Right atrium auricular region (tissue), 2 donors: ENCODE data around the gene TSHR. TPM values are rescaled to one million over a fixed set of nuclear protein-coding genes. Genes with fewer than 3 reads are reported as not detected.

Experiments
- DNase-seq: peaks from one replicate; pipeline ENCODE4 v3.0.0-alpha.2; 2019; ENCODE audit warnings: low spot score
- H3K27ac ChIP-seq, 2 donors: fragments of 200-600 bp; sonication (generic); 1 replicate in 1 of 2; 2 replicates in 1 of 2; pipeline ENCODE4 v1.5.1; 2016 to 2019
- H3K27me3 ChIP-seq, 2 donors: fragments of 200-600 bp; sonication (generic); one replicate each; pipeline versions ENCODE4 v1.5.1 to v1.6.0; 2017 to 2019
- H3K36me3 ChIP-seq: fragments of 200-600 bp; sonication (generic); one replicate; pipeline ENCODE4 v1.5.1; 2016
- H3K4me1 ChIP-seq, 2 donors: fragments of 200-600 bp; sonication (generic); one replicate each; pipeline versions ENCODE4 v1.5.1 to v1.6.0; 2017 to 2019
- H3K4me3 ChIP-seq, 2 donors: fragments of 200-600 bp; sonication (generic); 1 replicate in 1 of 2; 2 replicates in 1 of 2; pipeline ENCODE4 v1.5.1; 2017 to 2019; ENCODE audit warnings: mild to moderate bottlenecking in 1 of 2, moderate library complexity in 1 of 2
- H3K9me3 ChIP-seq, 2 donors: fragments of 200-600 bp; sonication (generic); one replicate each; pipeline ENCODE4 v1.5.1; 2019
- CTCF ChIP-seq, 2 donors: fragments of 200-600 bp; sonication (generic); IDR thresholded peaks; one replicate each; pipeline ENCODE4 v1.5.1; 2019; ENCODE audit warnings: antibody characterized with exemption in 2 of 2
- total RNA-seq, 2 donors: library from RNA; depleted of rRNA; stranded (reverse); fragments of >200 nt; gene quantifications; one replicate each; pipeline ENCODE4 v1.1.0, GENCODE V29; 2016

The TSHR gene
- total RNA-seq, 2 donors from 2014 or later = not detected

GRCh38 chr14:81070511-81070910 lies 115.1 kb downstream of the TSHR start:
- no peaks in the 10 kb centered on the region for H3K36me3 ChIP-seq
- H3K27ac ChIP-seq = no peak overlapping the region
- no peak for TF ChIP-seq CTCF (IDR thresholded peaks at IDR 0.05)
- no peaks in the 10 kb centered on the region for H3K27me3 ChIP-seq
- H3K4me1 ChIP-seq = no peaks in the 10 kb centered on the region
- no peak overlapping the region for H3K4me3 ChIP-seq
- no peak for DNase-seq
- H3K9me3 ChIP-seq = peaks cover 6 to 7% of the 10 kb centered on the region in 2 donors

GRCh38 chr14:81085596-81085995 lies 130.2 kb downstream of the TSHR start:
- H3K4me3 ChIP-seq = no peak overlapping the region
- H3K27ac ChIP-seq = no peak overlapping the region
- H3K27me3 ChIP-seq = no peaks in the 10 kb centered on the region
- no peaks in the 10 kb centered on the region for H3K36me3 ChIP-seq
- TF ChIP-seq CTCF (IDR thresholded peaks at IDR 0.05) = no peak
- no peak for DNase-seq
- H3K4me1 ChIP-seq = no peaks in the 10 kb centered on the region
- no peaks in the 10 kb centered on the region for H3K9me3 ChIP-seq

GRCh38 chr14:81087230-81087629 lies 131.8 kb downstream of the TSHR start:
- no peak overlapping the region for H3K27ac ChIP-seq
- no peak for TF ChIP-seq CTCF (IDR thresholded peaks at IDR 0.05)
- DNase-seq = no peak
- H3K27me3 ChIP-seq = no peaks in the 10 kb centered on the region
- H3K36me3 ChIP-seq = no peaks in the 10 kb centered on the region
- no peaks in the 10 kb centered on the region for H3K4me1 ChIP-seq
- no peak overlapping the region for H3K4me3 ChIP-seq
- H3K9me3 ChIP-seq = no peaks in the 10 kb centered on the region

- no peak overlapping the region for H3K27ac ChIP-seq
- TF ChIP-seq CTCF (IDR thresholded peaks at IDR 0.05) = no peak
- no peaks in the 10 kb centered on the region for H3K27me3 ChIP-seq
- no peaks in the 10 kb centered on the region for H3K9me3 ChIP-seq
- no peaks in the 10 kb centered on the region for H3K36me3 ChIP-seq
- H3K4me3 ChIP-seq = no peak overlapping the region
- no peak for DNase-seq
- H3K4me1 ChIP-seq = no peaks in the 10 kb centered on the region
Observed at GRCh38 chr14:81091139-81091538, 135.7 kb downstream of the TSHR start.

GRCh38 chr14:81091660-81092059 lies 136.2 kb downstream of the TSHR start:
- H3K27me3 ChIP-seq = no peaks in the 10 kb centered on the region
- TF ChIP-seq CTCF (IDR thresholded peaks at IDR 0.05) = no peak

GRCh38 chr14:81093651-81094050 lies 138.2 kb downstream of the TSHR start:
- Histone ChIP-seq H3K4me3 (no peak overlapping the region), H3K4me1 (no peaks in the 10 kb centered on the region), H3K36me3 (no peaks in the 10 kb centered on the region), H3K27me3 (no peaks in the 10 kb centered on the region), H3K9me3 (no peaks in the 10 kb centered on the region), H3K27ac (no peak overlapping the region)
- DNase-seq = no peak
- no peak for TF ChIP-seq CTCF (IDR thresholded peaks at IDR 0.05)

More at GRCh38 chr14:81091660-81092059, 136.2 kb downstream of the TSHR start:
- H3K36me3 ChIP-seq = no peaks in the 10 kb centered on the region
- DNase-seq = no peak
- H3K4me3 ChIP-seq = no peak overlapping the region
- no peak overlapping the region for H3K27ac ChIP-seq
- no peaks in the 10 kb centered on the region for H3K4me1 ChIP-seq
- H3K9me3 ChIP-seq = no peaks in the 10 kb centered on the region
